ENCODE data around the gene SNTA1.

Gene SNTA1

DNA sequence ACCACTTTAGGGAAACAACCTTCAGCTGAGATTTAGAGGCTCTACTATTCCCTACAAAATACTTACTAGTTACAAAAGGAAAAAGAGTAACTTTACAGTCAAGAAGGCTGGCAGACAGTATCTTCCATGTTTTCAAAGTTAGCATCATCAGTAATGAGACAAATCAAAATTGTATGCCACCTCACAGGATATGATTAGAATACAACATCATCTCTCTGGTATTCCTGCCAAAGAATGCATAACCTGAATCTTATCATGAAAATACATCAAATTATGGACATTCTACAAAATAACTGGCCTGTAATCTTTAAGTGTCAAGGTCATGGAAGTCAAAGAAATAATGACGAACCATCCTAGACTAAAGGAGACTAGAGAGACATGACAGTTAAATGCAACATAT lies 80.7 kb downstream of the SNTA1 start:
- TF ChIP-seq TAF1 (IDR thresholded peaks at IDR 0.05; ENCODE audit: borderline replicate concordance, low read depth, low read length) (no peak), POLR2AphosphoS5 (IDR thresholded peaks at IDR 0.05; ENCODE audit: low read depth, low read length) (no peak), POLR2A (IDR thresholded peaks at IDR 0.05; ENCODE audit: low read depth, low read length) (no peak)
- no peak for DNase-seq (ENCODE audit: insufficient read length)
- FAIRE-seq, result no peak

DNA sequence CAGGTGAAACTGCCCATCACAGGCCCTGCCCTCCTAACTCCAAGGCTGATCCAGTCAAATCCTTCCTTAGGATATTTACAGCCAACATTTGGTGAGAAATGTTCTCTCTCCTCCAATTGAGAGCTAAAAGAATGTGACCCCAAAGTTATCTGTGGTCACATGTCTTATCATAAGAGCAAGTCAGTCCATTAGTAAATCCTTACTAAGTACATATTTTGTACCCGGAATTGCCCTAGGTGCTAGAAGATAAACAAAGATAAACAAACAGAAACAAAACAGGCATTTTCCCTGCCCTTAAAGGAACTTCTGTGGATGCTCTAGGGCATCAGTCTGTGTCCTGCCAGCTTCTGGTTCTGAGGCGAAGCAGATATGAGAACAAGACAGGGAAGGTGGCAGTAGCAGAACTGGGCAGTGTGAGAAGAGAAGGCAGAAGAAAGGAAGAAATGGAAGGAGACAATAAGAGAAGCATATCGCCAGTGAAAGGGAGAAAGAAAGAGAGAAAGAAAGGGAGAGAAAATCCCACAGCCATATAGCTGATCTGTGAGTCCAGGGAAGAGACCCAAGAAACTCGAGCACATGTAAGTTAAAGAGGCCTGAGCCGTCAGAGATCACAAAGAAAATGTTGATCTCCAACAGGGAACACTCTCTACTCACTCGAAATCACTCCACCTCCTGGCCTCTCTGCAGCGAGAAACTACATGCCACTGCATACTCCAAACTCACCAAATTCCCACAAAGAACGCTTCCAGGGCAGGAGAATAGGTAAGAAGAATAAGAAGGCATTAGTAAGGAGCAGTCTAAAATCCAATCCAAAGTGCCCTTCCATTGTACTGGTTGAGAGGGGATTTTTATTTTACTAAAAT lies 83.9 kb downstream of the SNTA1 start:
- no peak for FAIRE-seq
- DNase-seq (ENCODE audit: insufficient read length), result no peak
- no peak for TF ChIP-seq POLR2A (IDR thresholded peaks at IDR 0.05; ENCODE audit: low read depth, low read length)
- no peak for TF ChIP-seq POLR2AphosphoS5 (IDR thresholded peaks at IDR 0.05; ENCODE audit: low read depth, low read length)
- no peak for TF ChIP-seq TAF1 (IDR thresholded peaks at IDR 0.05; ENCODE audit: borderline replicate concordance, low read depth, low read length)

Data from GM12892 (cell line).